ENCODE measurements around the gene INHBE.
"Not testable (repeated sequence)": the region's sequence is repeated elsewhere in the genome, so short reads cannot be mapped to it uniquely, and the experiment has no call there.

INHBE gene

DNA sequence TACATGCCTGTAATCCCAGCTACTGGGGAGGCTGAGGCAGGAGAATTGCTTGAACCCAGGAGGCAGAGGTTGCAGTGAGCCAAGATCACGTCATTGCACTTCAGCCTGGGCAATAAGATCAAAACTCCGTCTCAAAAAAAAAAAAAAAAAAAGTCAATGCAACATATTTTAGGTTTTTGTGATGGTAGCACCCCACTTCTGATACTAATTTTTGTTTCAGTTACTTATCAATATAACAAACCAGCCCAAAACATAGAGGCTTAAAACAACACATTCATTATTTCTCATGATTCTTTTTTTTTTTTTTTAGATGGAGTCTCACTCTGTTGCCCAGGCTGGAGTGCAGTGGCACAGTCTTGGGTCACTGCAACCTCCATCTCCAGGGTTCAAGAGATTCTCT, 13.7 kb upstream of the INHBE start:
- not testable (repeated sequence) for DNase-seq (ENCODE audit: low read depth in 2 of 2)

DNA sequence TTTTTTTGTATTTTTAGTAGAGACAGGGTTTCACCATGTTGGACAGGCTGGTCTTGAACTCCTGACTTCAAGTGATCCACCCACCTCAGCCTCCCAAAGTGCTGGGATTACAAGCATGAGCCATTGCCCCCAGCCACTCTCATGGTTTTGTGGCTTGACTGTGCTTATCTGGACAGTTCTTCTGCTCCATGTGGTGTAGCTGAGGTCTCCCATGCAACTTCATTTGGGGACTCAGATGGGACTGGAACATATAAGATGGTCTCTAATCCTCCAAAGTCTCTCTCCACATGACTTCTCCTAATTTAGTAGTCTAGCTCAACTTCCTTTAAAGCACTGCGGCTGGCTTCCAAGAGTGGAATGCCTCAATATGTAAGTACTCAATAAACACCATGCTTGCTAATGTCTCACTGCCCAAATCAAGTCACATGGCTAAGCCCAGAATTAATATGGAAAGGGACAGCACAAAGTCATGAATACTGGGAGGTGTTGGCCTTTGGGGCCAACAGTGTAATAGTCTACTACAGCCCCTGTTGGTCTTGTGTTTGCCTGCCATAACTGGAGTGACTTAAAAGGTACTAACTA, 13.2 kb upstream of the INHBE start:
- DNase-seq (ENCODE audit: low read depth in 2 of 2): no peak

DNA sequence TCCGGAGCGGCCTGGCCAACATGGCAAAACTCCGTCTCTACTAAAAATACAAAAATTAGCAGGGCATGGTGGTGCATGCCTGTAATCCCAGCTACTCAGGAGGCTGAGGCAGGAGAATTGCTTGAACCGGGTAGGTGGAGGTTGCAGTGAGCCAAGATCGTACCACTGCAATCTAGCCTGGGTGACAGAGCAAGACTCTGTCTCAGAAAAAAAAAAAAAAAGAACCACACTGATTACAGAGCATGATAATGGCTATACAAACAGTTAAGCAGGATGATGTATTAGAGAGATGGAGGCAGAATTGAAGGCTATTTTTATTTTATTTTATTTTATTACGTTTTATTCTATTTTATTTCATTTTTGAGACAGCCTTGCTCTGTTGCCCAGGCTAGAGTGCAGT, 10.8 kb upstream of the INHBE start:
- DNase-seq (ENCODE audit: low read depth in 2 of 2): not testable (repeated sequence)

DNA sequence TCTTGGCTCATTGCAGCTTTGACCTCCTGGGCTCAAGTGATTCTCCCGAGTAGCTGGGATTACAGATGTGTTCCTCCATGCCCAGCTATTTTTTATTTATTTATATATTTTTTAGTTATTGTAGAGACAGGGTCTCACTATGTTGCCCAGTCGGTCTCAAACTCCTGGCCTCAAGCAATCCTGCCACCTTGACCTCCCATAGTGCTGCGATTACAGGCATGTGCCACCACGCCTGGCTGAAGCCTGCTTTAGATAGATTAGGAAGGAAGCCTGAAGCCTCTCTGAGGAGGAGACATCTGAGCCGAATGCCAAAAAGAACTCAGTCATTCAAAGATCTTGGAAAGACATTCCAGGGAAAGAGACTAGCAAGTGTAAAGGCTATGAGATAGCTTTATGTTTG, 10.4 kb upstream of the INHBE start:
- DNase-seq (ENCODE audit: low read depth in 2 of 2): no peak

DNA sequence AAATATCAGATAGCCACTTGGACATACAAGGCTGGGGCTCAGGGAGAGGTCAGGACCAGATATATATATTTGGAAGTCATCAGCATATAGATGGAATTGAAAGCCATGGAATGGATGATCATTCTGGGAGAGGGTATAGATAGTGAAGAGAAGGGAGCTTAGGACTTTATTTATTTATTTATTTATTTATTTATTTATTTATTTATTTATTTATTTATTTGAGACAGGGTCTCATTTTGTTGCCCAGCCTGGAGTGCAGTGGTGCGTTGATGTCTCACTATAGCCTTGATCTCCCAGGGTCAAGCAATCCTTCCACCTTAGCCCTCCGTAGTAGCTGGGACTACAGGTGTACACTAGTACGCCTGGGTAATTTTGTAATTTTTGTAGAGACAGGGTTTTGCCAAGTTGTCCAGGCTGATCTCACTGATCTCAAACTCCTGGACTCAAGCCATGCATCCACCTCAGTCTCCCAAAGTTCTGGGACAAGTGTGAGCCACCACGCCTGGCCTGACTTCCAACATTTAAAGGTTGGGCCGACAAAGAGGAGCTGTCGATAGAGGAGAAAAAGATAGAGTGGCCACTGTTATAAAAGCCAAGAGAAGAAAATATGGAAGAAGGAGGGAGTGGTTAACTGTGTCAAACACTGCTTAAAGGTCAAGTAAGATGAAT, 8.7 kb upstream of the INHBE start:
- no peak for DNase-seq (ENCODE audit: low read depth in 2 of 2)

DNA sequence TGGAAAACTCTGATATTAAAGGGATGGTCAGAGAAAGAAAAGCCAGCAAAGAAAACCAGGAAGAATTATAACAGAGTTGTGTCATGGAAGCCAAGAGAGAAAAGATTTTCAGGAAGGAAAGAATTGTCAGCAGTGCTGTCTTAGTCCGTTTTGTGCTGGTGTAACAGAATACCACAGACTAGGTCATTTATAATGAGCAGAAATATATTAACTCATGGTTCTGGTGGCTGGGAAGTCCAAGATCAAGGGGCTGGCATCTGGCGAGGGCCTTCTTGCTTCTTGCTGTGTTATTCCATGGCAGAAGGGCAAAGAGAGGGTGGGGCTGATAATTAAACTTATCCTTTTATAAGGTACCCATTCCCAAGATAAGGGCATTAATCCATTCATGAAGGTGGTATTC, 6.4 kb upstream of the INHBE start:
- no peak for DNase-seq (ENCODE audit: low read depth in 2 of 2)

DNA sequence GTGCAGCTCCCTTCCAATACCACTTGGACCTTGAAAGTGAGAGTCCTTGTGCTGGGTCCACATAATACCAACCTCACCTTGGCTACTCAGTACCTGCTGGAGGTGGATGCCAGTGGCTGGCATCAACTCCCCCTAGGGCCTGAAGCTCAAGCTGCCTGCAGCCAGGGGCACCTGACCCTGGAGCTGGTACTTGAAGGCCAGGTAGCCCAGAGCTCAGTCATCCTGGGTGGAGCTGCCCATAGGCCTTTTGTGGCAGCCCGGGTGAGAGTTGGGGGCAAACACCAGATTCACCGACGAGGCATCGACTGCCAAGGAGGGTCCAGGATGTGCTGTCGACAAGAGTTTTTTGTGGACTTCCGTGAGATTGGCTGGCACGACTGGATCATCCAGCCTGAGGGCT, 5.7 kb upstream of the INHBE start:
- no peak for DNase-seq (ENCODE audit: low read depth in 2 of 2)

DNA sequence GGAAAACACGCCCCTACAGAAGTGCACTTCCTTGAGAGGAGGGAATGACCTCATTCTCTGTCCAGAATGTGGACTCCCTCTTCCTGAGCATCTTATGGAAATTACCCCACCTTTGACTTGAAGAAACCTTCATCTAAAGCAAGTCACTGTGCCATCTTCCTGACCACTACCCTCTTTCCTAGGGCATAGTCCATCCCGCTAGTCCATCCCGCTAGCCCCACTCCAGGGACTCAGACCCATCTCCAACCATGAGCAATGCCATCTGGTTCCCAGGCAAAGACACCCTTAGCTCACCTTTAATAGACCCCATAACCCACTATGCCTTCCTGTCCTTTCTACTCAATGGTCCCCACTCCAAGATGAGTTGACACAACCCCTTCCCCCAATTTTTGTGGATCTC, 5.0 kb upstream of the INHBE start:
- DNase-seq (ENCODE audit: low read depth in 2 of 2): no peak

DNA sequence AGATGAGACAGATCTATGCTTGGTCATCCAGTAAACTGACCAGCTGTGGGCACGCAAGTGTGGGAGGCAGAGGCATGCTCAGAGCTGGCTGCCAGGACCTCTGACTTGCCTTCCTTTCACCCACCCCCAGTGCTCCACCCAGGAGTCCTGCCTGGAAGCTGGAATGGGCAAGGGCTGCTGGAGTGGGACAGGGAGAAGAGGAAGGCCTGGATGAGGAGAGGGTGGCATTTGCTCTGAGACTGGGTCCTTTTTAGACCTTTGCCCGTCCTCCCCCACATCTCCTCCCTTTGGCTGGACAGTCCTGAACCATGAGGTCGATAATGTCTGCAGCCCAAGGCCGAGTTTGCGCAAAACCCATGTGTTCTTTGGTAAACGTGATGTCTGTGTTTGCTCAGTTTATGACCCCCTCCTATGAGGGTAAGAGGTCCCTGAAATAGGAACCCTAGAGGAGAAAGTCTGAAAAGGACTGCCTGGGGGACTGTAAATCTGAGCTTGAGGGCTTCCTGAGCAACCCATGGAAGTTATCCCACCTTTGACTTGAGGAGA, 3.8 kb upstream of the INHBE start:
- DNase-seq (ENCODE audit: low read depth in 2 of 2): no peak

DNA sequence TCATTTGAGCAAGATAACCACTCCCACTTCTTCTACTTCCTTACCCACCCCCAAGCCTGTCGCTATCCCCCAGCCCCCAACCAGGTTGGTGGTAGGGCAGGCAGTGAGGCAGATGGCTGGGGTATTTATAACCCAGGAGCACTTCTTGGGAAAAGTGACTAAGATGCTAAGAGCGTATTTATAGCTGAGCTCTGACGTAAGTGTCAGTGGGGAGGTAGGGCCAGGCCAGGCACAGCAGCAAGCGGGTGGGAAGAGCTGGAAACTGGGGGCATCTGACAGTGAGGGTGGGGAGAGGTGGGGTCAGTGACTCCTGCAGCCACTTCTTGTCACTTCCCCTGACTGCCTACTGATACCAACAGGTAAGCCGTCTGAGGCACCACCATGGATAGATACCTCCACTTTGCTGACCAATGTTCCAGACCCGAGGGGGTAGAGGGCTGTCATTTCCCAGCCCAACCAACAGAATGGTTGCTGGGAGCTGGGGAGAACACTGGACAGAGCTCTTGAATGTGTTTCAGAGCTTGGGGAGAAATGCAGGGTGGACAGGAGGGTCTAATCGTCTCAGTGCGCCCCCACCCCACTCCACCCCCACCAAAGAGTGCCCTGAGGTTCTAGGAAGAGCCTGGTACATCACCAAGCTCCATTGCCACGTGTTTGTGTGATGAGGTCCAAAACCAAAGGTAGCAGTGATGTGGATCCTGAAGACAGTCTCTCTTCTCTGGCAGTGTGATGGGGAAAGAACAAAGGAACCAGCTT, 2.7 kb upstream of the INHBE start:
- DNase-seq (ENCODE audit: low read depth in 2 of 2): no peak

DNA sequence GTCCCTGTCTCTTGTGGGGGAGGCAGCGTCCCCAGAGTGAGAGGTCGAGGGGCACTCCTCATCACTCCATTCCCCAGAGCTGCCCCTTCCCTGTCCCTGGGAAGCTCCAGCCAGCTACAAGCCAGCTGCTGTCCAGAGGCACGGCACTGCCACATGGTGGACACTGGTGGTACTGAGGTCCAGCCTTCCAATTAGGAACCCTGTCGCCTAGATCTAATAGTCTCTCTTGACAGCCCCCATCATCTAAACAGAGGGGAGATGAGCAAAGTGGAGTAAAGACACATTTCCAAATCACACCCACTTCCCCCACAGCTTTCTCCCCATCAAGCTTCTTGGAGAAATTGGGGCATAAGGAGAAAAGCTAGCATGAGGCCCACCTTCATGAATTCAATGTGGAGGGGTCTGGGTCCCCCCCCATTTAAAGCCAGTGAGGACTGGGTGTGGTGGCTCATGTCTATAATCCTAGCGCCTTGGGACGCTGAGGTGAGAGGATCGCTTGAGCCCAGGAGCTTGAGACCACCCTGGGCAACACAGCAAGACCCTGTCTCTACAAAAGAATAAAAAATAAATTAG, 2.1 kb upstream of the INHBE start:
- no peak for DNase-seq (ENCODE audit: low read depth in 2 of 2)

DNA sequence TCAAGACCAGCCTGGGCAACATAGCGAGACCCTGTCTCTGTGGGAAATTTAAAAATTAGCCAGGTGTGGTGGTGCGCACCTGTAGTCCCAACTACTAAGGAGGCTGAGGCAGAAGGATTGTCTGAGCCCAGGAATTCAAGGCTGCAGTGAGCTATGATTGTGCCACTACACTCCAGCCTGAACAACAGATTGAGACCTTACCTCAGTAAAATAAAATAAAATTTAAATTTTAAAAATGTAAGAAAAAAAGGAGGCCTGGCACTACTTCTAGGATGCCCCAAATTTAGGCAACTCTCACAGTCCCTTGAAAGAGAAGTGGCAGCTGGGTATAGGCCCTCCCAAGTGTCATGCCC, 918 bp upstream of the INHBE start:
- no peak for DNase-seq (ENCODE audit: low read depth in 2 of 2)

DNA sequence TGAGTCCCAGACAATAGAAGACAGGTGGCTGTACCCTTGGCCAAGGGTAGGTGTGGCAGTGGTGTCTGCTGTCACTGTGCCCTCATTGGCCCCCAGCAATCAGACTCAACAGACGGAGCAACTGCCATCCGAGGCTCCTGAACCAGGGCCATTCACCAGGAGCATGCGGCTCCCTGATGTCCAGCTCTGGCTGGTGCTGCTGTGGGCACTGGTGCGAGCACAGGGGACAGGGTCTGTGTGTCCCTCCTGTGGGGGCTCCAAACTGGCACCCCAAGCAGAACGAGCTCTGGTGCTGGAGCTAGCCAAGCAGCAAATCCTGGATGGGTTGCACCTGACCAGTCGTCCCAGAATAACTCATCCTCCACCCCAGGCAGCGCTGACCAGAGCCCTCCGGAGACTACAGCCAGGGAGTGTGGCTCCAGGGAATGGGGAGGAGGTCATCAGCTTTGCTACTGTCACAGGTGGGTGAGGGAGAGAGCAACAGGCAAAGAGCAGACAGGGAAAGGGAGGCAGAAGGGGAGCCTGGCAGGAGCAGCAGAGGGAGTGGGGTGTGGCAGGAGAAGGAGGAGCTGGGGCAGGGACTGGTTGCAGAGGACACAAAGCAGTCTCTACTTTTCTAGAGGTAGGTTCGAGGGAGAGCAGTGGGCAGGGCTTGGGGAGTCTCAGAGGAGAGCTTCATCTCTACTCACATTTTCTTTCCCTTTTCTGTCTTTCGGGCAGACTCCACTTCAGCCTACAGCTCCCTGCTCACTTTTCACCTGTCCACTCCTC, 452 bp downstream of the INHBE start:
- no peak for DNase-seq (ENCODE audit: low read depth in 2 of 2)

DNA sequence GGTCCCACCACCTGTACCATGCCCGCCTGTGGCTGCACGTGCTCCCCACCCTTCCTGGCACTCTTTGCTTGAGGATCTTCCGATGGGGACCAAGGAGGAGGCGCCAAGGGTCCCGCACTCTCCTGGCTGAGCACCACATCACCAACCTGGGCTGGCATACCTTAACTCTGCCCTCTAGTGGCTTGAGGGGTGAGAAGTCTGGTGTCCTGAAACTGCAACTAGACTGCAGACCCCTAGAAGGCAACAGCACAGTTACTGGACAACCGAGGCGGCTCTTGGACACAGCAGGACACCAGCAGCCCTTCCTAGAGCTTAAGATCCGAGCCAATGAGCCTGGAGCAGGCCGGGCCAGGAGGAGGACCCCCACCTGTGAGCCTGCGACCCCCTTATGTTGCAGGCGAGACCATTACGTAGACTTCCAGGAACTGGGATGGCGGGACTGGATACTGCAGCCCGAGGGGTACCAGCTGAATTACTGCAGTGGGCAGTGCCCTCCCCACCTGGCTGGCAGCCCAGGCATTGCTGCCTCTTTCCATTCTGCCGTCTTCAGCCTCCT, 1.1 kb downstream of the INHBE start:
- no peak for DNase-seq (ENCODE audit: low read depth in 2 of 2)

DNA sequence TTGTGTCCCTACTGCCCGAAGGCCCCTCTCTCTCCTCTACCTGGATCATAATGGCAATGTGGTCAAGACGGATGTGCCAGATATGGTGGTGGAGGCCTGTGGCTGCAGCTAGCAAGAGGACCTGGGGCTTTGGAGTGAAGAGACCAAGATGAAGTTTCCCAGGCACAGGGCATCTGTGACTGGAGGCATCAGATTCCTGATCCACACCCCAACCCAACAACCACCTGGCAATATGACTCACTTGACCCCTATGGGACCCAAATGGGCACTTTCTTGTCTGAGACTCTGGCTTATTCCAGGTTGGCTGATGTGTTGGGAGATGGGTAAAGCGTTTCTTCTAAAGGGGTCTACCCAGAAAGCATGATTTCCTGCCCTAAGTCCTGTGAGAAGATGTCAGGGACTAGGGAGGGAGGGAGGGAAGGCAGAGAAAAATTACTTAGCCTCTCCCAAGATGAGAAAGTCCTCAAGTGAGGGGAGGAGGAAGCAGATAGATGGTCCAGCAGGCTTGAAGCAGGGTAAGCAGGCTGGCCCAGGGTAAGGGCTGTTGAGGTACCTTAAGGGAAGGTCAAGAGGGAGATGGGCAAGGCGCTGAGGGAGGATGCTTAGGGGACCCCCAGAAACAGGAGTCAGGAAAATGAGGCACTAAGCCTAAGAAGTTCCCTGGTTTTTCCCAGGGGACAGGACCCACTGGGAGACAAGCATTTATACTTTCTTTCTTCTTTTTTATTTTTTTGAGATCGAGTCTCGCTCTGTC, 1.8 kb downstream of the INHBE start:
- DNase-seq (ENCODE audit: low read depth in 2 of 2): no peak

DNA sequence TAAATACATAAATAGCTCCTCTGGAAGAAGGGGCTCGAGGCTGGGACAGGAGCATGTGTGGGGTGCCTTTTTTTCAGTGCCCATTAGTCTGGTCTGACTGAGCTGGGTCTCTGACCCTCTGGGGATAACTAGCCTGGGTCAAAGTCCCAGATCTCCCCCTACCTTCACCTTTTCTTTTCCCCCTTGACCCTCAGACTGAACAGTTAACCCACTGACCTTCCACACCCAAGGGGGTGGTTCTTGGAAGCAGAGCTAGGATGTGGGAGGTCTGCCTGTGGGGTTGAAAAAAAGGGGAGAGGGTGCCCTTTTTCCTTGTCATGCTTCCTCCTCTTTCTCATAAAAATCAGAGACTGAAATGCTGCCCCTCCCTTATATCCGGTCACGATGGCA, 3.6 kb downstream of the INHBE start:
- DNase-seq (ENCODE audit: low read depth in 2 of 2): no peak

DNA sequence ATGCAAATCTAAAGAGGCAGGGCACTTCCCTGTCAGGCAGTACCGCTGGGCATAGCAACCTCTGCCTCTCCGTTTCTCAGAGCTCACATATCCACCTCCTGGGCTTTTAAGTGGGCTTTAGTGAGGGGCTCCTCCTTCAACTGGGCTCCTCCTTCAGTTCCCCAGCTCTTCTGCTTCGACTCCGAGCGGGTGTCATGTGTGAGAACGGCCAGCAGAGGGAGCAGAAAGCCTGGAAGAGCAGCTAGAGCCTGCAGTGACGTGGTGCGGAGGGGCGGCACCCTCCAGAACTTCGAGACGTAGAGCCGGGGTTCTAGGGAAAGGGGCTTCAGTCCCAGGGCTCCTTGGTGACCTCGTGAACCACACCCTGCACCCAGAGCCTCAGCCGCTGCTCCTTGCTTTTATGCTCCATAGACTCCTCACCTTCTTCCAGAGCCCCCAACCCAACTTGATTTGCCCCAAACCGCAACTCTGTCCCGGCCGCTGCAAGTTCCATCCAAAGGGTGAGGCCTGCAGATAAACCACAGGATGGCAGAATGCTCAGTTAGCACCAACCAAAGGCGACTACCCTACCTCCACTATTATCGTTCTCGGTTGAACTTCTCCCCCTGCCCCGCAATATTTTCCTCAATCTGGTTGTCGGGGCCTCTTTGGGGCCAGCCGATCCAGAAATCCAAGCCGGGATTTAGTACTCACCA, 4.1 kb downstream of the INHBE start:
- DNase-seq (ENCODE audit: low read depth in 2 of 2): peak; percentile 84 to 90

DNA sequence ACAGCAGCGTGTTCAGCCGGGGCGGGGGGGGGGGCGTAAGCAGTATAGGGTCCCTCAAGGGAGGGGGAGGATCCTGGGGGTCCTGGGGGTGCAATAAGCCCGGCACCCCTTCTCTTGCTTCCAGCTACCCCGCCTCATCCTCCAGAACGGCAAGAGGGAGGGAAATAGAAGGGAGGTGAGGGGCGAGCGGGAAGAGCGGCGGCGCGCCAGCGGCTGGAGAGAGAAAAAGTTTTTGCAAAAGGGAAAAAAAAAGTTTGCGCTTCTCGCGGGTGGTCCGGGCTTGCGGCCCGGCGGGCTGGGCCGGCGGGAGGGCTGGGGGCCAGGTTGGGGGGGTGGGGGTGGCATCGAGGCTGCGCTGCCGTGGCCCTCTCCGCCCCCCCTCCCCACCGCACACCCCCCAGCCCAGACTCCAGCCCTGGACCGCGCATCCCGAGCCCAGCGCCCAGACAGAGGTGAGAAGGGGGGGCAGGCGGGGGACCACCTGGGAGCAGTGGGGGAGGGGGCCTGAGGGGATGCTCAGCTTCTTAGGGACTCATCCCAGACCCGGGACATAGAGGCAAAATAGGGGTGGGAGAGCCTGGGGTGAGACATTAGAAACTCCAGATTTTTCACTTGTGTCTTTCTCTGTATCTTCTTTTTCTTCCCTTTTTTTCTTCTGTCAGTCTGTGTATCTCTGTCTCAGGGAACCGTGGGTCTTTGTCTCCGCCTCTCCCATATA, 4.8 kb downstream of the INHBE start, which contains the start of gene GLI1:
GLI1 (plus strand) TSS at position 36 of the 718 bp plus-strand sequence. CDS start 3,907 bp downstream, outside the sequence.
- DNase-seq (ENCODE audit: low read depth in 2 of 2): no peak

DNA sequence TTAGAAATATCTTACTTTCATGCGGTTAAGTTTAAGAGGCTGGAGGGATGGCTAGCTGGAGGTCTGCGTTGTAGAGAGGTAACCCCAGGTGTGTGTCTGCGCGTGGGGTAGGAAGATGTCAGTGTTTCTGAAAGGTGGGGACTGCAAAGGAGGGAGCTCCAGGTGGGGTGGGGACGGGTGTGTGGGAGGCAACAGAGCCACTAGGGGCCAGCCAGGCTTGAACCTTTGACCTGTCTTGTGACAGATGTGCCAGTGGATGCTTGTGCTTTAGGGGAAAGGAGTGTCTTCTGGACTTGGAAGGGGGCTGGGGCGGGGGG, 5.3 kb downstream of the INHBE start:
- no peak for DNase-seq (ENCODE audit: low read depth in 2 of 2)

DNA sequence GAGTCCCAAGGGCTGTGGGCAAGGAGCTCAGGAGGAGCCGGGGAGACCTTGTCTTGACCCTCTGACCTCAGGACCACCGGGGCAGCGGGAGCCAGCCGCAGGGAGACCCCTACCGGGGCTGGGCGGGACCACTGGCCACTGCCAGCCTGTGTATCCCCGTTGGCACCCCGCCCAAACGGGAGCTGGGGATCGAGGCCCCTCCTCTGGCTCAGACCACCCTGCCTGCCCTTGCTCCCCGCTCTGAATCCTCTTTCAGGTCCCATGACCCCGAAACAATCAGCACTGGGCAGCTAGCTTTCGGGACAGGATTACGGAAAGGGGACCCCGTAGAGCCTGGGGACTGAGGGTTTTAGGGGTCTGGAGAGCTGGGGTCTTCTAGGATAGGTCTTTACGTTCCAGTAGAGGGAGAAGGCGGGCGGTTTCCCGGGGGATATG, 5.8 kb downstream of the INHBE start:
- no peak for DNase-seq (ENCODE audit: low read depth in 2 of 2)
